22Rv1 (cell line): ENCODE measurements around the gene CCDC188.

Experiments used
- H3K27ac ChIP-seq: fragments of 450-650 bp; 2 replicates; pipeline ENCODE4 v1.5.1; 2017
- ZFX ChIP-seq: fragments of 450-650 bp; IDR thresholded peaks from 2 replicates; pipeline ENCODE4 v1.6.1; 2017; ENCODE audit warnings: antibody characterized with exemption, borderline replicate concordance
- TF ChIP-seq, protein P1 (sequence below): fragments of 450-650 bp; IDR thresholded peaks from 2 replicates; pipeline ENCODE4 v1.5.1; 2017; ENCODE audit warnings: mild to moderate bottlenecking

CCDC188 gene

DNA sequence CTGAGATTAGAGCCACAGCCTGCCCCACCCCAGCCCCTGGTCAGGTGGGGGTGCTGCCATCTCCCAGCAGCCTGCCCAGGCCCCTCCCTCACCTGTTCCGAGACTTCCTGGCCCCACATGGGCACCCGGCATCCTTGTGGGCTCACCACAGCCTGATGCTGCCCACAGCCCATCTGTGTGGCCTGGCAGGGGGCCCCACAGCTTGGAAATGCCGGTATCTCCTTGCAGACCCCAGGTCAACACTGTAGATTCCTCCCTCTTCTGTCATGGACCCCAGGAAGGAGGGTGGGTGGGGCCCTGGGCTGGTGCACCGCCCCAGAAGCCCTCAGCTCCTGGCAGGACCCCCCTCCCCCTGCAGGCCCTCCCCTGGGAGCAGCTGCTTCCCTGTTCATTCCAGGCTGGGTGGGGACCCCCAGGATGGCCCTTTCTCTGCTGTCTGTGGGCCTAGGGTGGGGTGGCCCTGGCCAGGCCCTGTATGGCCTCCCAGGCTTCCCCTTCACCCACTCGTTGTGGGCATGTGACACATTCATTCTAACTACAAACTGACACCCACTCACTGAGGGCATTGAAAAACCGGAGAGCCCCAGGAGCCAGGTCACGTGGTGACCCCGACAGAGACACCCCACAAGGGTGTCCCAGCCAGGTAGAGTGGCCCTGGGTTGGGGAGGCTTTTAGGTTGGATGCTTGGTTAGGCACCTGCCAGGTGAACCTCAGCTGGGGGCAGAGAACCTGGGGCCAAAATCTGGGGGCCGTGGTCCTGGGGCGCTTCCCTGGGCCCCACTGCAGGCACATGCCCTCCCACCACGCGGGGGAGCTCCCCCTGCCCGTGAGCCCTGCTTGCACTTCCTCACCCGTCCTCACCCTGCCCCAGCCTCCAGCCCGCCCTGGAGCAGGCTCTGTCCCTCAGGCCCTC, 44.1 kb upstream of the CCDC188 start:
- no peak overlapping the region for H3K27ac ChIP-seq
- no peak for TF ChIP-seq ZFX
- TF ChIP-seq, protein P1, sequence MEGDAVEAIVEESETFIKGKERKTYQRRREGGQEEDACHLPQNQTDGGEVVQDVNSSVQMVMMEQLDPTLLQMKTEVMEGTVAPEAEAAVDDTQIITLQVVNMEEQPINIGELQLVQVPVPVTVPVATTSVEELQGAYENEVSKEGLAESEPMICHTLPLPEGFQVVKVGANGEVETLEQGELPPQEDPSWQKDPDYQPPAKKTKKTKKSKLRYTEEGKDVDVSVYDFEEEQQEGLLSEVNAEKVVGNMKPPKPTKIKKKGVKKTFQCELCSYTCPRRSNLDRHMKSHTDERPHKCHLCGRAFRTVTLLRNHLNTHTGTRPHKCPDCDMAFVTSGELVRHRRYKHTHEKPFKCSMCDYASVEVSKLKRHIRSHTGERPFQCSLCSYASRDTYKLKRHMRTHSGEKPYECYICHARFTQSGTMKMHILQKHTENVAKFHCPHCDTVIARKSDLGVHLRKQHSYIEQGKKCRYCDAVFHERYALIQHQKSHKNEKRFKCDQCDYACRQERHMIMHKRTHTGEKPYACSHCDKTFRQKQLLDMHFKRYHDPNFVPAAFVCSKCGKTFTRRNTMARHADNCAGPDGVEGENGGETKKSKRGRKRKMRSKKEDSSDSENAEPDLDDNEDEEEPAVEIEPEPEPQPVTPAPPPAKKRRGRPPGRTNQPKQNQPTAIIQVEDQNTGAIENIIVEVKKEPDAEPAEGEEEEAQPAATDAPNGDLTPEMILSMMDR: no peak

- H3K27ac ChIP-seq: no peak overlapping the region
- no peak for TF ChIP-seq ZFX
- TF ChIP-seq, protein P1: no peak
These were observed 43.1 kb upstream of the CCDC188 start for GRCh38 chr22:20193761-20194494.

GRCh38 chr22:20192972-20193760, 42.3 kb upstream of the CCDC188 start:
- TF ChIP-seq, protein P1: no peak
- no peak for TF ChIP-seq ZFX
- no peak overlapping the region for H3K27ac ChIP-seq

GRCh38 chr22:20192293-20192971, 41.6 kb upstream of the CCDC188 start:
- TF ChIP-seq, protein P1: no peak
- no peak for TF ChIP-seq ZFX
- no peak overlapping the region for H3K27ac ChIP-seq

GRCh38 chr22:20191803-20192202, 40.9 kb upstream of the CCDC188 start:
- TF ChIP-seq, protein P1: no peak
- no peak for TF ChIP-seq ZFX
- H3K27ac ChIP-seq: no peak overlapping the region

DNA sequence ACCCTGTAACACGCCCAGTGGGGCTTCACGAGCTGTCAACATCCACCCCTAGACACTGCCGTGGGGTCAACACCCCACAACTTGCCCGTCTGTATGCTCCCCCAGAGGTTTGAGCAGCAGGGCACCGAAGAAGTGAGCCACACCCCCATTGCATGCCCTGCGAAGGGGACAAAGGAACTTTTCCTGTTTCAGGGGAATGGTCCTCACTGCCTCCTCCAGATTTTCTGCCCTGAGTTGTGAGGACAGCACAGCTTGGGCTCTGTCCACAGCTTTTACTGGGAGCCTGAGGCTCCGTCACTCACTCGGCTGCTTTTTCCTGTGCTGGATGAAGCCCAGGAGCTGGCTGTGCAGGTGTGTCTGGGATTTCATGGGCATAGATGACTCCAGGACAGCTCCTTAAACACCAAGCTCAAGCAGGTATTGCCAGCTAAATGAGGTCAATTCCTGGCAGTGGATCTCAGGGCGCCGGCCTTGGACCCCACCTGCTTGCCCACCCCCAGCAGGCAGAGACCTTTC, 40.2 kb upstream of the CCDC188 start:
- TF ChIP-seq ZFX: no peak
- TF ChIP-seq, protein P1: no peak
- H3K27ac ChIP-seq: no peak overlapping the region
